IMR-90 (cell line): ENCODE results near the gene NRSN1. TPM values are rescaled to one million over a fixed set of nuclear protein-coding genes. Genes with fewer than 3 reads are reported as not detected.

Experiments used
- microRNA-seq, 2 experiments: library from miRNA; stranded (forward) in 1 of 2; unstranded in 1 of 2; fragments of 10-50 nt in 1 of 2; fragments of <30 nt in 1 of 2; gene quantifications in 1 of 2; microRNA quantifications in 1 of 2; one replicate each; pipeline versions ENCODE3 to v1.1.0; 2013 to 2020; ENCODE audit not compliant: insufficient read depth in 1 of 2, insufficient read length in 1 of 2, unreplicated experiment in 1 of 2
- polyA plus RNA-seq, 3 experiments: library from polyadenylated mRNA; depleted of rRNA; stranded (reverse); fragments of >200 nt; gene quantifications; 2 replicates each; pipeline ENCODE4 v1.2.3, GENCODE V29; 2012; ENCODE audit warnings: low replicate concordance in 1 of 3
- small RNA-seq, 5 experiments: library from RNA; depleted of rRNA; stranded (forward); fragments of <200 nt; gene quantifications; one replicate each; pipeline ENCODE3, GENCODE V24; 2012
- total RNA-seq: library from RNA; depleted of rRNA; stranded (reverse); fragments of >200 nt; gene quantifications from 2 replicates; pipeline ENCODE4 v1.2.3, GENCODE V29; 2012; rRNA removed

The NRSN1 gene
- total and polyA plus RNA-seq, 2 of the 4 experiments (the other 2 are of a cell fraction), result not detected

Small RNA genes within 50 kb of the gene (microRNA-seq; reads per million reads assigned to microRNA genes)
- not detected for gene RF00218 (ENCODE audit: insufficient read depth, insufficient read length)

Small RNA genes within 50 kb of the gene (small RNA-seq; reads per million reads assigned to genes)
- gene RF00218, result 0 reads per million in 5 experiments

Other genes starting within 250 kb of the NRSN1 start
- gene DCDC2, start 231.8 kb downstream of the NRSN1 start, total RNA-seq, result not detected in 2 replicates
- gene DCDC2, start 231.8 kb downstream of the NRSN1 start, polyA plus RNA-seq (2012; rRNA removed), result not detected in 2 replicates